Fibroblast of skin of right biceps (primary cell): ENCODE measurements around the gene RNF214.
A peak's percentile ranks its signal among the peaks of the same experiment; 100 is the strongest.
"Not testable (repeated sequence)": the region's sequence is repeated elsewhere in the genome, so short reads cannot be mapped to it uniquely, and the experiment has no call there.

ENCODE experiments used
- DNase-seq: peaks from one replicate; pipeline ENCODE4 v3.0.0-alpha.2; 2013

Gene RNF214

DNA sequence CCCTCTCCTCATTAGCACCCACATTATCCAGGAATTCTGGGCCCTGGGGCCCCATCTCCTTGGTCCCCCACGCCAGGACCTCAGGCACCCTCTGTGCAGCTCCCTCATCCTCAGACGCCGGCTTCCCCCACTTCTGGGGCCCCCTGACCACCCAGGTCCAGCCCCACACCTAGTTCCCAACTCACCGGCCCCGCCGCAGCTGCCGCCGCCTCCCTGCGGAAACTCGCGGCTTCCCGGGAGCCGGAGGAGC is 704 bp upstream of the RNF214 start, which contains the start of gene PCSK7:
Gene PCSK7, minus strand, starts transcription at position 232 of the 250 bp plus-strand sequence. CDS start 2,229 bp downstream, outside the sequence.
- no peak for DNase-seq

DNA sequence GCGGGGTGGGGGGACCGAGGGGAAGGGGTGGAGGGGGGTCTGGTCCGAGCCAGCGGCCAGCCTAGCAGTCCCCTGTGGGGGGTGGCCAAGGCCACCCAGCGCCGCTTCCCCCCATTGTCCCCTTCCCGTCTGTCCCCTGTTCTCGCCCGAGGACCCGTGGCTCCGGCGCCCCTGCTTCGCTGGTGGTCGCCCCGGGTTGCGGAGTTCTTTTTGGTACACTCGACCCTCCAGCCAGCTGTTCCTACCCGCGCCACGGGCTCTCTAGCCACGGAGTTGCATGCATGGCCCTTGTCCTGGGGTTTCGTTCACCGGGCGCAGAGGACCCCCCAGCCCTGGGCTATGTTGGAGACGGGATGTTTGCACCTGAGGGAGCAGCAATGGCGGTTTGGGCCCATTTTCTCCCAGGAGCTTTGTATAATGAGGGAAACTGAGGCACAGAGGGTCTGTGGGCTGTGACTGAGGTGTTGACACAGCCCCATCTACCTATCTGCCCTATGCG is 489 bp downstream of the RNF214 start:
- no peak for DNase-seq

DNA sequence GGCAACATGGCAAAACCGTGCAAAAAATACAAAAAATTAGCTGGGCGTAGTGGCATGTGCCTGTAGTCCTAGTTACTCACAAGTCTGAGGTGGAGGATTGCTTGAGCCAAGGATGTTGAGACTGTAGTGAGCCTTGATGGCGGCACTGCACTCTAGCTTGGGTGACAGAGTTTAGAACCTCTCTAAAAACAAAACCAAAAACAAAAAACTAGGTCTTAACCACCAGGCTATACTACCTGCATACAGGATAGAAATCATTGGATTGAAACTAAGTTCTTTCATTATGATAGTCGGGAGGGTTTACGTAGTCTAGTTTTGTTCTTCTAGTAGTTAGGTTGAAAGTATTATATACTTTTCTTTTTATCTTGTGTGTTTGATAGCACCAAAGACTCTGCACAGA is 5.8 kb downstream of the RNF214 start:
- no peak for DNase-seq

DNA sequence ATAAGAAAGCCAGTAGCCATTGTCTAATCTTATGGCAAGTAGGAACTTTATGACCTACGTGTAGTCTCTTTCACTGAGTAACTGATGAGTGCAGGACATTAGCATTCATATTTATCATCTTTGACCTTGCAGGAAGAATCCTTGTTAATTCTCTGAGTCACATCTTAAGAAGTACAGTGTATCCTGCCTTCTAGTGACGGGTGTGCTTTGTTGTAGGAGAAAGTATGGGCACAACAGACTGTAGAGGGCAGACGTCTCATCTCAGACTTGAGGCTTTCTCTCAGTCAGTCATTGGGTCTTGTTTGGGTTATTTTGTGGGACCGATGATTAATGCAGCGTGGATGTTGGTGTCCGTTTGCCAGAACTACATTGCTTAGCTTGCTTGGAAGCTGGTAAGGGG is 6.8 kb downstream of the RNF214 start:
- DNase-seq: peak; percentile 94

DNA sequence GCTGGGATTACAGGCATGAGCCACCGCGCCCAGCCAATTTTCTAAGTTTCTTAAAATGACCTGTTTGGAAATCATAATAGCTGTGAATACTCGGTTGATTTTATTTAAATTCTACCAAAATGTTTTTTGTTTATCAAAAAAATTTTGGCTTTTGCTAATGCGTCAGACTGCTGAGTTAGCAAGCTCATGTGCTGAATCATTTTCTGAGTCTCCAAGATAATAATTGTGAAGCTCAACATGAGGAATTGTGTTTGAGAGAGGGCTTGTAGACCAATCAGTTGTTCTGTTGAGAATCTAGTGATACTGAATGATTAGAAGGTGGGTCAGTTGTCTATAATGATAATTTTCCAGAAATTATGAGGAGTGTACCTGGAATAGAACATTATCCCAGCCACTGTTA is 15.9 kb downstream of the RNF214 start:
- no peak for DNase-seq

DNA sequence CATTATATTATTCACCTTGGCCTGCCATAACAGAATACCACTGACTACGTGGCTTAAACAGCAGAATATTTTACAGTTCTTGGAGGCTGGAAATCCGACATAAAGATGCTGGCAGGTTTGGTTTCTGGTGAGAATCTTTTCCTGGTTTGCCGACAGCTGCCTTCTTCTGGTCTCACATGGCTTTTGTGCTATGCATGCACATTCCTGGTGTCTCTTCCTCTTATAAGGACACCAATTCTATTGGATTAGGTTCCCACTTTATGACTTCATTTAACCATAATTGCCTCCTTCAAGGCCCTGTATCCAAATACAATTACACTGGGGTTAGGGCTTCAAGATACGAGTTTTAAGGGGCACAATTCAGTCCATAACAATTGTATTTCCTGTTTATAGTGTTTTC is 17.1 kb downstream of the RNF214 start:
- DNase-seq: no peak

DNA sequence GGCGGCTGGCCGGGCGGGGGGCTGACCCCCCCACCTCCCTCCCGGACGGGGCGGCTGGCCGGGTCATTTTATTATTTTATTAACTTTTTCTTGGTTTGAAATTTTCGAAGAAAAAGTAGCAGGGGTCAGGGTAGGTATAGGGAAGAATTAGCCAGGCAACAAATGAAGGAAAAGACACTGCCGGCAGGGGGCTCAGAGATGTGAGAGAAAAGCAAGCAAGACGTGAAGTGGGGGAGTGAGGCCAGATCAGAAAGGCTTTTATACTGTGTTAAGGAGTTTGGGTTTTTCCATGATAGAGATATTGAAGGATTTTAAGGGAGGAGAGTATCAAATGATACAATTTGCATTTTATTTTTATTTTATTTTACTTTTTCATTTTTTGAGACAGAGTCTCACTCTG is 19.0 kb downstream of the RNF214 start:
- no peak for DNase-seq

DNA sequence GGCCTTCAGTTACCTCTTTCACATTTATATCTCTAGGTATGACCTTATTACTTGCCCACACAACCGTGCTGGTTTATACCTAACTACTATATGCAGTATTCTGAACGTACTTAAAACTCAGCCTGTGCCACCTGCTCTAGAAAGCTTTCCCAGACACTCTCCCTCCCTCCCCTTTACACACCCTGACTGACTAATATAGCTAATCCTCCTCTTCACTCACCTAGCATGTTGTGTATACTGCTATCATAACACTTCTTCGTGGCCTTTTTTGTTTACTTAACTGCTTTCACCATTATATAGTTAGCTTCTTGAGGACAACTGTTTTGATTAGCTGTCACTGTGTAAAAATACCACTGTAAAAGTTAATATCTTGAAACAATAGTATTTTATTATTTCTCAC is 23.5 kb downstream of the RNF214 start:
- DNase-seq: no peak

DNA sequence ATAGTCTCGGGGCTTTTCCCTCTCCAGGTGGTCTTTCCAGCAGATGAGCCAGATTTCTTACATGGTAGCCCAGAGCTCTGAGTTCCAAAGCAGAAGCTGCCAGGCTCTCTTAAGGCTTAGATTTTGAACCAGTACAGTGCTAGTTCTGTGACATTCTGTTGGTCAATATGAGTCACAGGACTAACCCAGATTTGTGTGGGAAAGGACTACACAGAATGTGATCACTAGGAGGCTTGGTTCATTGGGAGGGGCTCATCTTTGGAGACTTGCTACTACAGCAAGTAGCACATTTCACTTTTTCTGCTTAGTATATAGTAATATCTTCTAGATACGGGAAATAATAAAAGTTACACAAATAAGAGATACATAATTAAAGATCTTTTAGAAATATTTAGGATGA is 24.1 kb downstream of the RNF214 start:
- DNase-seq: peak; percentile 69

DNA sequence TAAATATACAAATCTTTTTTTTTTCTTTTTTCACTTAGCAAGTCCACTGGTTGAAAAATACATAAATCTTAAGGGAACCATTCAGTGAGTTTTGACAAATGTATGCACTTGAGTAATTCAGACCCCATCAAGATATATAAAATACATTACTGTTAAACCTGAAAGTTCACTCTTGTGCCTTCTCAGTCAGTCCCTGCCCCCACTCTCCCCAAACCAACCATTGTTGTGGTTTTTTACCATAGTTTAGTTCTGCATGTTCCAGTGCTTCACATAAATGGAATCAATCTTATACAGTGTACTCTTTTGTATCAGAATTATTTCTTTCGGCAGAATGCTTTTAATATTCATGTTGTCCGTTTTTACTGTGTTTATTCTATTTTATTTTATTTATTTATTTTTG is 26.1 kb downstream of the RNF214 start:
- DNase-seq: peak; percentile 34

DNA sequence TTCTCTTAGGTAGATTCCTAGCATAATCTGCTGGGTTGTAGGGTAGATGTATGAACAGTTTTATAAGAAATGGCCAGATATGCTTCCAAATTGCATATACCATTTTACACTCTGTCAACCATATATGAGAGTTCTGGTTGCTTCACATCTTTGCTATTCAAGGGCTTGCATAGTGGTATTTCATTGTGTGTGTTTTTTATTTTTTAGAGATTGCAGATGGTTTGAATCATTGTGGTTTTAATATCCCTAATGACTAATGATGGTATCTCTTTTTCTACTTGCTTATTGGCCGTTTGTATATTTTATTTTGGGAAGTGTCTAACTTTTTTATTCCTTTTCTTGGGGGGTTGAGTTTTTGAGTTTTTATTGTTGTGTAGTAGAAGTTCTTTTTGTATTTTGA is 26.9 kb downstream of the RNF214 start:
- DNase-seq: peak; percentile 84

DNA sequence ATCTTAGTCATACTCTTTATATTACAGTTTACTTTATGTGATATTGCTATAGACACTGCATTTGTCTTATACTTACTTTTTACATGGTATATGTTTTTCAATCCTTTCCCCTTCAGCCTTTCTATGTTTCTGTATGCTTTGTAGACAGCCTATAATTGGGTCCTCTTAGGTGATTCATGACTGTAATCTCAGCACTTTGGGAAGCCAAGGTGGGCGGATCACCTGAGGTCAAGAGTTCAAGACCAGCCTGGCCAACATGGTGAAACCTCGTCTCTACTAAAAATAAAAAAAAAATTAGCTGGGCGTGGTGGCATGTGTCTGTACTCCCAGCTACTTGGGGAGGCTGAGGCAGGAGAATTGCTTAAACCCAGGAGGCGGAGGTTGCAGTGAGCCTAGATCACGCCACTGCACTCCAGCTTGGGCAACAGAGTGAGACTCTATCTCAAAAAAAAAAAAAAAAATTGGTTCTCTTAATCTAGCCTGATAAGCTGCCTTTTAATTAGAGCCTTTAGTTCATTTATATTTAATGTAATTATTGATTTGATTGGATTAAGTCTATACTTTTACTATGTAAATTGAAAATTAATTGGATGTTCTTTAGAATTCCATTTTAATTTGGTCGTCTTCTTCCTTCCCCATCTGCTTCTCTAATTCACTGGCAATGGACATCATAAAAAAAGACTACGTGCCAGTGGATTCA is 32.3 kb downstream of the RNF214 start:
- DNase-seq: not testable (repeated sequence)

DNA sequence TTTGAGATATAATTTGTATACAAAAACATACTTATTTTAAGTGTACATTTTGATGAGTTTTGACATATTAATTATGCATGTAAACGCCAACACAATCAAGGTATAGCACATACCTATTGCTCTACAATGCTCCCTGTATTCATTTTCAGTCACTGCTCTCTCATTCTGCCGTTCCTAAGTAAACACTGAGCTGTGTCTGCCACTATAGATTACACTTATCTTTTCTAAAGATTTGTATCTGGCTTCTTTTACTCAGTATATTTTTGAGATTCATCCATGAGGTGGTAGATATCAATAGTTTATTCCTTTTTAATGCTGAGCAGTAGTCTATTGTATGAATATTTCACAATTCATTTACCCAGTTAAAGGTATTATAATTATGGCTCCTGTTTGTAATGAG is 33.3 kb downstream of the RNF214 start:
- no peak for DNase-seq

DNA sequence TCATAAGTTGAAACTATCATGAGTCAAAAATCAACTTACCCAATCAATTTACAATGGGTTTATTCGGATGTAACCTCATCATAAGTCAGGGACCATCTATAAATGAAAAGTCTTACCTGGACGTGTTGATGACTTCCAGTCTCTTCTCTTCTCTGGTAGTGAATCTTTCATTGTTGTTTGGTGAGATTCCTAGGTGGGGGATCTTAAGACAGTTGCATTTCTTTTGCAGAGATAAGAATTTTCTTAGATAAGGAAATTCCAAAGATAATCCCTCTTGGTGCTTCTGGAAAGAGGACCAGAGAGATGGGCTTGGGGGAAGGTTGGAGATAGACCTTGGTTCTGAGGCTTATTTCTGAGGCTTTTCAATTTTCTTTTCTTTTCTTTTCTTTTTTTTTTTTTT is 37.4 kb downstream of the RNF214 start:
- DNase-seq: no peak

DNA sequence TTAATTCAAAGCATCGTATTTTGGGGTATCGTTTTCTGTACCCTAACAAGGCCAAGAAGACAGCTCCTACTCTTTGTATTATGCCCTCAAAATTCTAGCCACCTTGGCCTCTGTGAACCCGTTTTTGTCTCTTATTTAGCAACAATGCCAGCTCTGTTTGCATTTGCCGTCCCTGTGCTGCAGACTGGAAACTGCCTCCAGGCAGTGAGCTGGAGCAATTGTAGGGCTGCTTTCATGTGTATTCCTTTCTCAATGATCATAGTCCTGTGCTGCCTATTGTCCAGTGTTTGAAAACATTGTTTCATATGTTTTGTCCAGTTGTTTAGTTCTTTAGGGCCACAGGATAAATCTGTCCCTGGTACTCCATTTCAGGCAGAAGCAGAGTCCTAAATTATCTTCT is 38.7 kb downstream of the RNF214 start:
- no peak for DNase-seq

DNA sequence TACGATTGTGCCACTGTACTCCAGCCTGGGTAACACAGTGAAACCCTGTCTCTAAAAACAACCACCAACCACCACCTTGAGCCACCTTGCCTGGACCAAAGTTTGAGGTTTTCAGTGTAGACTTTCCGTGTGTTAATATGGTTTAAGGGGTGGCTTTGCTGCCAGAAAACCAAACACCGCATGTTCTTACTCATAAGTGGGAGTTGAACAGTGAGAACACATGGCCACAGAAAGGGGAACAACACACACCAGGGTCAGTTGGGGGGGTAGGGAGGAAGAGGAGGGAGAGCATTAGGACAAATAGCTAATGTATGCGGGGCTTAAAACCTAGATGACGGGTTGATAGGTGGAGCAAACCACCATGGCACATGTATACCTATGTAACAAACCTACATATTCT is 39.7 kb downstream of the RNF214 start:
- DNase-seq: not testable (repeated sequence)

DNA sequence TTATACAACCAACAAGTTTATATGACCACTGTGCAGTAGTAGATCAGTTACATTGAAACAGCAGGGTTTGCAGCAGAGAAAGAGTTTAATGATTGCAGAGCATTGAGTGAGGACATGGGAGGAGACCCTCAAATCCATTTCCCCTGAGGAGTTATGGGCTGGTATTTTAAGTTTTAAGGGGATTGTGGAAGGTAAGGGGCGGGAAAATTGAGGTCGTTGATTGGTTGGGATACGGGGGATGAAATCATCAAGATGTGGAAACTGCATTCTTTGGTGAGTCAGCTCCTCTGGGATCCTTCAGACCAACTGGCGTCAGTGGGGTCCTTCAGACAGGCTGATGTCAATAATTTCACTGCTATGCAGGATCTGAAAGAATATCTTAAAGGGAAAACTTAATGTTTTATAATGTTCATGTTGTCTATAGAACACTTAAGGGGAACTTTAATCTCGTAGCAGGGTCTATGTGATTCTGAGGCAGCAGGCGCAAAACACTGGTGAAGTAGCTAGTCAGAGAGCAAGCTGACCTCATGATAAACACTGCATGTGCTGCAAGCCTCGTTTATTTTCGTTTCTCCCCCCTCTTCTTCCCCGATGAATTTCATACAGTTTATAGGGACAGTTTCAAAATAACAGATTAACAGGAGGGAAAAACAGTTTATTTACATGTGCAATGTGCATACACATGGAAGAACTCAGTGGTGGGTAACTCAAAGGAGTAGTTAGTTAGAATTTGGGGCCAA is 41.2 kb downstream of the RNF214 start:
- DNase-seq: peak; percentile 97

DNA sequence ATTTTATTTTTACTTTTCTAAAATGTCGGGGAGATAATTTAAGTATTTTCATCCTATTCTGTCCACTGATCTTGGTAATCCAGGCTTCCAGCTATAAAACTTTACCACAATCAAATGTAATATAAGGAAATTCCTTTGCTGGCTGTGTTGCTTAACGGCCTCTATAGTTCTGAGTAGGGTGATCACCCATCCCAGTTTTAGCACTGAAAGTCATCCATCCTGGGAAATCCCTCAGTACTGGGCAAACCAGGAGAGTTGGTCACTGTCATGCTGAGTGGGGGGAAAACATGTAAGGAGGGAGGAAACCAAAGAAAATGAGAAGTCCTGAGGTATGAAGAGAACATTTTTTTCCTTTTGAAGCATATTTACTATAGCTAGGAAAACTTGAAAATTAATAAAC is 45.9 kb downstream of the RNF214 start:
- peak; percentile 39 for DNase-seq

DNA sequence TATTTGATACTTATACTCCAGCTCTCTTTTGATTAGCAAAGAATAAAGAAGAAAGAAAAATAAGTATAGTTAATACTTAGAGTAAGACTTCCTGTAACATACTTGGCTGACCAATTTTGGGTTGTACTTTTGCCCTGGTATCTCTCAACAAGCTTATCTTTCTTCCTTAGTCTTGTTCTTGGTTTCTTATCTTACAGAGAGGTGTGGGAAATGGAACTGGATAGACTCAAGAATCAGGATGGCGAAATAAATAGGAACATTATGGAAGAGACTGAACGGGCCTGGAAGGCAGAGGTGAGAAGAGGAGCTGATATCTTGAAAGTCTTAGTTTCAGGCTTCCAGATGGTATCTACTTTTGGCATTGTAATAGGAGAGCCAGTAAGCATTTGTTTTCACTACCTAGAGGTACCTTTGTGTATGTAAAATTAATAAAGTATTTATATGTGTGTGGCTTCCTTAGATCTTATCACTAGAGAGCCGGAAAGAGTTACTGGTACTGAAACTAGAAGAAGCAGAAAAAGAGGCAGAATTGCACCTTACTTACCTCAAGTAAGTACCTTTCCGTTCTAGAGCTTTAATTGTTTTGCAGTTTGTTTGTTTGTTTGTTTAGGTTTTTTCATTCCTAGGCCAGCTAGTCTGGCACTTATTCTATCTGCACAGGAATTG is 47.4 kb downstream of the RNF214 start:
- no peak for DNase-seq

DNA sequence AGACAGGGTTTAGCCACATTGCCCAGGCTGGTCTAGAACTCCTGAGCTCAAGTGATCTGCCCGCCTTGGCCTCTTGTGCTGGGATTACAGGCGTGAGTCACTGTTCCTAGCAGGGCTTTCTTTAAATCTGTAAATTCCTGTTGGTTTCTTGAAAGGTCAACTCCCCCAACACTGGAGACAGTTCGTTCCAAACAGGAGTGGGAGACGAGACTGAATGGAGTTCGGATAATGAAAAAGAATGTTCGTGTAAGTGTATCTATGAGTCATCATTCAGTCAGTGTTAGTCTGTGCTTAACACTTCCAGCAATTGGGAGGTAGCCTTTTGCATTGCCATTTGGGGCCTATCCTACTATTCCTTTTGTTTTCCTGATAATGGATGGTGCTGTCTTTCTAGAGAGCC is 48.7 kb downstream of the RNF214 start:
- DNase-seq: peak; percentile 100

DNA sequence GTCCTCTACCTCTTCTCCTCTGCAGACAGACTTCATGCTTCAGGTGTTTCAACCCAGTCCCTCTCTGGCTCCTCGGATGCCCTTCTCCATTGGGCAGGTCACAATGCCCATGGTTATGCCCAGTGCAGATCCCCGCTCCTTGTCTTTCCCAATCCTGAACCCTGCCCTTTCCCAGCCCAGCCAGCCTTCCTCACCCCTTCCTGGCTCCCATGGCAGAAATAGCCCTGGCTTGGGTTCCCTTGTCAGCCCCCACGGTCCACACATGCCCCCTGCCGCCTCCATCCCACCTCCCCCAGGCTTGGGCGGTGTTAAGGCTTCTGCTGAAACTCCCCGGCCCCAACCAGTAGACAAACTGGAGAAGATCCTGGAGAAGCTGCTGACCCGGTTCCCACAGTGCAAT is 49.4 kb downstream of the RNF214 start:
- no peak for DNase-seq

DNA sequence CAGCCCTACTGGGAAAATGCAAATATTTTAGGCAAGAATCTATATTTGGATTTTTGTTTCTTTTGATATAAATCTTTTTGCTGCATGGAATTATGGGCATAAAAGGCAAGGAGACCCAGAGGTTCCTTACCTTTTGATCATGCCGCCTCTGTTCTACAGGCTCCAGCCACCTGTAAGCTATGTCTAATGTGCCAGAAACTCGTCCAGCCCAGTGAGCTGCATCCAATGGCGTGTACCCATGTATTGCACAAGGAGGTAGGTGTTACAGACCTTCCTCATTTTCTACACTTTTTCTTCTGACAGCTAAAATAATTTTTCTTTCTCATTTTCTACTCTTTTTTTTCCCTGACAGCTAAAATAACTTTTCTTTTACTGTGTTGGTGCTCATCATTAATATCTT is 50.5 kb downstream of the RNF214 start:
- no peak for DNase-seq

DNA sequence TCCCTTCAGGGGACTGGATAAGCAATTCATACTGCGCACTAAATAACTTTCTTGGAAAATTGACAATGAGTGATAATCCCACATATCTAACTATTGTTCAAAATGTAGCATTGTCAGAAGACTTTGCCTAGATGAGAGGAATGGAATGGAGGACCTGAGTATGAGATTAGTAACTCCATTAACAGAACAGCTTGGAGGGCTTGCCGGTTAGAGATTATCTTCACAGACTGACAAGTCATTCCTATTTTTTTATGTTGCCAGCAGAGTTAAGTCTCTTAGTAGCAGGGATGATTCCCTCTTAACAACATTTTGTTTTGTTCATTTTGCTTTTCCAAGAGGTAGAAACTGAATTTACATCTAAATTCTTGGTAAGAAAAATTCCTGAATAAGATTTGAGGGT is 51.6 kb downstream of the RNF214 start:
- DNase-seq: no peak

DNA sequence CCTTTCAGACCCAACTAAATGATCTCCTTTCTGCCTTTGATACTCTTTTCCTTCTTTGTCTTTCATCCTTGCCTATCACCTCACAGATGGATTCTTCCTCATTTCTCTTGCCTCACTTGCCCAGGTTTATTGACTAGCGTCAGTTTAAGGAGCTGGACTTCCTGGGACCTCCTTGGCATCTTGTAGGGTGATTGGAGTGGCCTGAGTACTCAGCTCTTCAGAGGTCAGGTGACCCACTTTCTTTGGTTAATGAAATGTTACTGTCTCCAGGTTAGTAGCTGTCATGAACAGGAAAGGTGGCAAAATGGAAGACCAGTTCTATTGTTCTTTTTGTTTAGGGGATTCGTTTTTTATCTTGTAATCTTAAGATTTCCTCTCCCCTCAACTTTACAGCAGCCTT is 54.1 kb downstream of the RNF214 start:
- no peak for DNase-seq
